ENCODE data around the gene TARDBP. TPM values are rescaled to one million over a fixed set of nuclear protein-coding genes. Genes with fewer than 3 reads are reported as not detected.
"Not testable (repeated sequence)": the region's sequence is repeated elsewhere in the genome, so short reads cannot be mapped to it uniquely, and the experiment has no call there.

The TARDBP gene
- total RNA-seq, 1 donor from 2014 or later = 253 TPM

- no peaks in the 10 kb centered on the region for H3K27me3 Mint-ChIP-seq (ENCODE audit: low read depth)
- no peak overlapping the region for H3K27ac Mint-ChIP-seq (ENCODE audit: unreplicated experiment)
- H3K9me3 Mint-ChIP-seq = no peaks in the 10 kb centered on the region
- no peak for TF ChIP-seq CTCF (conservative IDR thresholded peaks at IDR 0.05)
- DNase-seq (ENCODE audit: low read depth, low spot score) = no peak
- no peak overlapping the region for H3K4me3 Mint-ChIP-seq
- no peaks in the 10 kb centered on the region for H3K36me3 Mint-ChIP-seq (ENCODE audit: low read depth)
- peaks cover 6% of the 10 kb centered on the region for H3K4me1 Mint-ChIP-seq
These were observed 32.5 kb downstream of the TARDBP start for GRCh38 chr1:11044849-11045427.

GRCh38 chr1:11045428-11046269, 33.2 kb downstream of the TARDBP start:
- no peak overlapping the region for H3K4me3 Mint-ChIP-seq
- no peaks in the 10 kb centered on the region for H3K36me3 Mint-ChIP-seq (ENCODE audit: low read depth)
- no peaks in the 10 kb centered on the region for H3K27me3 Mint-ChIP-seq (ENCODE audit: low read depth)
- peaks cover 10% of the 10 kb centered on the region for H3K4me1 Mint-ChIP-seq
- no peaks in the 10 kb centered on the region for H3K9me3 Mint-ChIP-seq
- TF ChIP-seq CTCF (conservative IDR thresholded peaks at IDR 0.05) = no peak
- peak; percentile 32 for DNase-seq (ENCODE audit: low read depth, low spot score)
- peak overlapping the region; percentile 62 for H3K27ac Mint-ChIP-seq (ENCODE audit: unreplicated experiment)

- H3K4me3 Mint-ChIP-seq = no peak overlapping the region
- DNase-seq (ENCODE audit: low read depth, low spot score) = no peak
- no peaks in the 10 kb centered on the region for H3K36me3 Mint-ChIP-seq (ENCODE audit: low read depth)
- H3K27ac Mint-ChIP-seq (ENCODE audit: unreplicated experiment) = no peak overlapping the region
- H3K9me3 Mint-ChIP-seq = no peaks in the 10 kb centered on the region
- H3K4me1 Mint-ChIP-seq = peaks cover 10% of the 10 kb centered on the region
- no peak for TF ChIP-seq CTCF (conservative IDR thresholded peaks at IDR 0.05)
- H3K27me3 Mint-ChIP-seq (ENCODE audit: low read depth) = no peaks in the 10 kb centered on the region
These were observed 33.8 kb downstream of the TARDBP start for GRCh38 chr1:11046270-11046566.

- TF ChIP-seq CTCF (conservative IDR thresholded peaks at IDR 0.05) = no peak
- Mint-ChIP-seq H3K27me3 (ENCODE audit: low read depth) (no peaks in the 10 kb centered on the region), H3K36me3 (ENCODE audit: low read depth) (no peaks in the 10 kb centered on the region), H3K9me3 (no peaks in the 10 kb centered on the region), H3K4me3 (no peak within 1 kb of the TSS), H3K4me1 (peaks cover 10% of the 10 kb centered on the region), H3K27ac (ENCODE audit: unreplicated experiment) (no peak within 1 kb of the TSS)
- DNase-seq (ENCODE audit: low read depth, low spot score) = no peak
These were observed 34.3 kb downstream of the TARDBP start, which contains the start of gene MASP2 for GRCh38 chr1:11046625-11047365. MASP2 (minus strand) TSS chr1:11047239; CDS start chr1:11047207, 32 bp downstream.

GRCh38 chr1:11051121-11051520, 38.7 kb downstream of the TARDBP start:
- H3K4me3 Mint-ChIP-seq = peak overlapping the region; percentile 16
- H3K36me3 Mint-ChIP-seq (ENCODE audit: low read depth); H3K27ac Mint-ChIP-seq (ENCODE audit: unreplicated experiment); DNase-seq (ENCODE audit: low read depth, low spot score); H3K9me3 Mint-ChIP-seq; H3K27me3 Mint-ChIP-seq (ENCODE audit: low read depth); H3K4me1 Mint-ChIP-seq: not testable (repeated sequence)

Data from neural crest cell (in vitro differentiated cells).